ENCODE measurements around the gene KIF26B.

The KIF26B gene

GRCh38 chr1:245198748-245199516, 44.1 kb downstream of the KIF26B start:
- H3K4me2 ChIP-seq (ENCODE audit: insufficient read depth, low read length) = peak overlapping the region; percentile 33; the same call in 1 of the 2 replicates
- no peaks in the 10 kb centered on the region for H3K36me3 ChIP-seq (ENCODE audit: insufficient read depth, low read length)
- no peaks in the 10 kb centered on the region for H4K20me1 ChIP-seq (ENCODE audit: insufficient read depth, low read length)
- no peak overlapping the region for H2AFZ ChIP-seq (ENCODE audit: low read depth, low read length)
- H3K79me2 ChIP-seq (ENCODE audit: insufficient read depth, low read length) = no peaks in the 10 kb centered on the region
- H3K9ac ChIP-seq (ENCODE audit: low read depth, low read length) = no peak overlapping the region
- peaks cover 15% of the 10 kb centered on the region for H3K4me1 ChIP-seq (ENCODE audit: insufficient read depth, low read length)
- no peak for TF ChIP-seq EZH2 (IDR thresholded peaks at IDR 0.05; ENCODE audit: borderline replicate concordance, low read depth, low read length, severe bottlenecking)
- TF ChIP-seq CTCF (IDR thresholded peaks at IDR 0.05; ENCODE audit: borderline replicate concordance, extremely low read depth, low read length, poor library complexity, severe bottlenecking) = no peak
- H3K9me3 ChIP-seq (ENCODE audit: insufficient read depth, low read length, severe bottlenecking) = no peaks in the 10 kb centered on the region
- no peak overlapping the region for H3K4me3 ChIP-seq (ENCODE audit: low read depth in 1 of 2, low read length in 2 of 2)
- DNase-seq (peak; percentile 49), ATAC-seq (ENCODE audit: insufficient read depth, low read depth) (peak; percentile 95)
- no peaks in the 10 kb centered on the region for H3K27me3 ChIP-seq (ENCODE audit: insufficient read depth, low read length, poor library complexity)
- H3K27ac ChIP-seq (ENCODE audit: low read length) = no peak overlapping the region

- DNase-seq (no peak), ATAC-seq (ENCODE audit: insufficient read depth, low read depth) (no peak)
- no peaks in the 10 kb centered on the region for H3K9me3 ChIP-seq (ENCODE audit: insufficient read depth, low read length, severe bottlenecking)
- no peaks in the 10 kb centered on the region for H3K79me2 ChIP-seq (ENCODE audit: insufficient read depth, low read length)
- H3K9ac ChIP-seq (ENCODE audit: low read depth, low read length) = no peak overlapping the region
- TF ChIP-seq EZH2 (IDR thresholded peaks at IDR 0.05; ENCODE audit: borderline replicate concordance, low read depth, low read length, severe bottlenecking) (no peak), CTCF (IDR thresholded peaks at IDR 0.05; ENCODE audit: borderline replicate concordance, extremely low read depth, low read length, poor library complexity, severe bottlenecking) (no peak)
- H4K20me1 ChIP-seq (ENCODE audit: insufficient read depth, low read length) = no peaks in the 10 kb centered on the region
- H3K27me3 ChIP-seq (ENCODE audit: insufficient read depth, low read length, poor library complexity) = no peaks in the 10 kb centered on the region
- H3K4me3 ChIP-seq (ENCODE audit: low read depth in 1 of 2, low read length in 2 of 2) = no peak overlapping the region
- H3K4me1 ChIP-seq (ENCODE audit: insufficient read depth, low read length) = peaks cover 15% of the 10 kb centered on the region
- H2AFZ ChIP-seq (ENCODE audit: low read depth, low read length) = no peak overlapping the region
- no peak overlapping the region for H3K27ac ChIP-seq (ENCODE audit: low read length)
- no peaks in the 10 kb centered on the region for H3K36me3 ChIP-seq (ENCODE audit: insufficient read depth, low read length)
- no peak overlapping the region for H3K4me2 ChIP-seq (ENCODE audit: insufficient read depth, low read length)
Measured at GRCh38 chr1:245200146-245200545, 45.4 kb downstream of the KIF26B start.

GRCh38 chr1:245201201-245201600, 46.4 kb downstream of the KIF26B start:
- H4K20me1 ChIP-seq (ENCODE audit: insufficient read depth, low read length) = no peaks in the 10 kb centered on the region
- ATAC-seq (ENCODE audit: insufficient read depth, low read depth) (no peak), DNase-seq (no peak)
- H2AFZ ChIP-seq (ENCODE audit: low read depth, low read length) = no peak overlapping the region
- H3K4me3 ChIP-seq (ENCODE audit: low read depth in 1 of 2, low read length in 2 of 2) = no peak overlapping the region
- no peaks in the 10 kb centered on the region for H3K36me3 ChIP-seq (ENCODE audit: insufficient read depth, low read length)
- H3K27ac ChIP-seq (ENCODE audit: low read length) = no peak overlapping the region
- H3K4me2 ChIP-seq (ENCODE audit: insufficient read depth, low read length) = no peak overlapping the region
- TF ChIP-seq EZH2 (IDR thresholded peaks at IDR 0.05; ENCODE audit: borderline replicate concordance, low read depth, low read length, severe bottlenecking) = no peak
- no peak for TF ChIP-seq CTCF (IDR thresholded peaks at IDR 0.05; ENCODE audit: borderline replicate concordance, extremely low read depth, low read length, poor library complexity, severe bottlenecking)
- H3K9me3 ChIP-seq (ENCODE audit: insufficient read depth, low read length, severe bottlenecking) = peaks cover 5% of the 10 kb centered on the region
- no peaks in the 10 kb centered on the region for H3K79me2 ChIP-seq (ENCODE audit: insufficient read depth, low read length)
- peaks cover 15% of the 10 kb centered on the region for H3K4me1 ChIP-seq (ENCODE audit: insufficient read depth, low read length)
- H3K9ac ChIP-seq (ENCODE audit: low read depth, low read length) = no peak overlapping the region
- H3K27me3 ChIP-seq (ENCODE audit: insufficient read depth, low read length, poor library complexity) = no peaks in the 10 kb centered on the region

Data from DND-41 (cell line).